GM12878 (cell line): Measurements from ENCODE around the gene CCDC15. TPM values are rescaled to one million over a fixed set of nuclear protein-coding genes. Genes with fewer than 3 reads are reported as not detected.

Source experiments
- CBX5 ChIP-seq: sonication (generic); IDR thresholded peaks from 2 replicates; pipeline ENCODE4 v1.6.1; 2016; ENCODE audit warnings: low read depth, moderate library complexity, mild to moderate bottlenecking, inconsistent platforms
- CHD4 ChIP-seq: fragments of 200-600 bp; sonication (generic); IDR thresholded peaks from 2 replicates; pipeline ENCODE4 v1.6.1; 2016; ENCODE audit warnings: mild to moderate bottlenecking
- DPF2 ChIP-seq: fragments of 450-650 bp; IDR thresholded peaks from 2 replicates; pipeline ENCODE4 v1.6.1; 2017; ENCODE audit warnings: mild to moderate bottlenecking
- FOXM1 ChIP-seq: IDR thresholded peaks from 2 replicates; pipeline ENCODE4 v1.6.1; 2012; ENCODE audit warnings: low read depth, mild to moderate bottlenecking, inconsistent platforms, low read length, moderate library complexity
- KLF5 ChIP-seq: fragments of 450-650 bp; IDR thresholded peaks from 2 replicates; pipeline ENCODE4 v1.6.1; 2014; ENCODE audit warnings: mild to moderate bottlenecking; ENCODE audit not compliant: partially characterized antibody
- MTA3 ChIP-seq: IDR thresholded peaks from 2 replicates; pipeline ENCODE4 v1.6.1; 2012; ENCODE audit warnings: low read length, inconsistent platforms, borderline replicate concordance
- POLR2AphosphoS2 ChIP-seq: IDR thresholded peaks from 2 replicates; pipeline ENCODE4 v1.6.1; 2011; ENCODE audit warnings: low read depth, mild to moderate bottlenecking, low read length, improper control_type of control experiment, moderate library complexity
- RCOR1 ChIP-seq: conservative IDR thresholded peaks from 2 replicates; pipeline ENCODE4 v1.6.1; 2012; ENCODE audit warnings: low read depth, low read length, improper control_type of control experiment
- SIN3A ChIP-seq: IDR thresholded peaks from 2 replicates; pipeline ENCODE4 v1.6.1; 2012; ENCODE audit warnings: low read depth, low read length, improper control_type of control experiment
- SMAD1 ChIP-seq: fragments of 450-650 bp; IDR thresholded peaks from 2 replicates; pipeline ENCODE4 v1.6.1; 2018; ENCODE audit warnings: mild to moderate bottlenecking, low read depth; ENCODE audit not compliant: partially characterized antibody
- polyA plus RNA-seq, 11 experiments: library from polyadenylated mRNA; depleted of rRNA in 4 of 11; unstranded in 6 of 11; stranded (reverse) in 5 of 11; fragments of >200 nt; fragmentation: Nextera tagmentation in 4 of 11; fragmentation: Illumina TruSeq in 1 of 11; extraction: Ambion mirVana in 4 of 11; extraction: Trizol in 1 of 11; gene quantifications; 1 replicate in 1 of 11; 2 replicates in 10 of 11; pipeline versions ENCODE4 v1.2.1 to v1.2.3, GENCODE V29; 2011 to 2016; ENCODE audit warnings: inconsistent platforms in 2 of 11, missing spikeins in 2 of 11, low read depth in 1 of 11
- total RNA-seq, 4 experiments: library from RNA; depleted of rRNA in 3 of 4; stranded (reverse); fragments of >200 nt in 3 of 4; fragmentation: Illumina TruSeq in 1 of 4; extraction: Trizol in 1 of 4; gene quantifications; 2 replicates each; pipeline versions ENCODE4 v1.2.1 to v1.2.3, GENCODE V29; 2013 to 2021
- TF ChIP-seq, protein P1 (sequence below): fragments of 450-650 bp; conservative IDR thresholded peaks from 2 replicates; pipeline ENCODE4 v1.6.1; 2017; ENCODE audit warnings: mild to moderate bottlenecking, moderate library complexity
- TF ChIP-seq, protein P2 (sequence below): fragments of 450-650 bp; IDR thresholded peaks from 2 replicates; pipeline ENCODE4 v1.6.1; 2017; ENCODE audit warnings: mild to moderate bottlenecking, moderate library complexity
- TF ChIP-seq, protein P3 (sequence below): IDR thresholded peaks from 2 replicates; pipeline ENCODE4 v1.6.1; 2012; ENCODE audit warnings: low read depth, low read length, improper control_type of control experiment
- TF ChIP-seq, protein P4 (sequence below): IDR thresholded peaks from 2 replicates; pipeline ENCODE4 v1.6.1; 2011; ENCODE audit warnings: borderline replicate concordance, low read depth, mild to moderate bottlenecking, moderate library complexity, low read length; ENCODE audit not compliant: insufficient read depth, poor library complexity, severe bottlenecking
- TF ChIP-seq, protein P5 (sequence below): IDR thresholded peaks from 2 replicates; pipeline ENCODE4 v1.6.1; 2012; ENCODE audit warnings: low read depth, low read length, improper control_type of control experiment
- TF ChIP-seq, protein P6 (sequence below): fragments of 450-650 bp; IDR thresholded peaks from 2 replicates; pipeline ENCODE4 v1.6.1; 2018; ENCODE audit warnings: mild to moderate bottlenecking, low read depth, moderate library complexity; ENCODE audit not compliant: partially characterized antibody

CCDC15 gene
- total and polyA plus RNA-seq, 10 of the 15 experiments (the other 5 are each of a cell fraction or from before 2014, with no cell fraction given), result 2.0 to 5.3 (median 3.3) TPM

DNA sequence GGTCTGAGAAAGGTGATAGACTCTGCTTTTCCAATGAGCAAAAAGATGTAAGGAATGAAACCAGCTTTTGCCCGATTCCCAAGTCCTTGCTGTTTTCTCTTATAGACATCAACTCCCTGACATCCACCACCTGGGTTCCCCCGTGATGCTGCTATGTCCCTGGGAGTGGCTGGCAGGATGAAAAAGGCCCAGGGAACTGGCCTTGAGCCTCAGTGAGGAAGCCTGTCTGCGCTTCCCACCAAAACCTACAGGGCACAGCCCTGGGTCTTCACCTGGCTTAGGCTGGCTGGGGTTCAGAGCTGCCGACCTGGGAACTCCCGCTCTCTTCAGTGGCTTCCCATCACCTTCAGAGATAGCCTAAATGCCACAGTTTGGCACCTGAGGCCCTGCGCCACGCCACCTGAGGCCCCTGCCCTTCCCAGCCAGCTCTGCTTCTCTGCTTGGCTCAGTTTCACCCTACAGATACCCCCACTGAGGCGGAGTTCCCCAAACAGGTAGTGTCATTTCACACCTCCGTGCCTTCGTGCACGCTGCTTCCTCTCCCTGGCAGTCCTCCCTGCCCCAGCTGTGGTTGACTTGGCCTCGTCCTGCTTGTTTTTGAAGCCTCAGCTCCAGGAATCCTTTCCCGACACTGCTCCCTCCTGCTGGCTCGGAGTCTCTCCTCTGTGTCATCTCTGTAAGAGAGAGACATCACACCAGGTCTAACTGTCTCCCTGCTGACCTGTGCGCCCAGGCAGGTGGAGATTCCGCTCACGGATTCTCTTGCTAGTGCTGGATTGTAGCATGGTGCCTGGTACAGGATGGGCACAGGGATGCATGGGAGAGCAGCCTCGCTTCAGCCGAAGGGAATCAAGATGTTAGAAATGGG lies 119.8 kb downstream of the CCDC15 start (continued):
- TF ChIP-seq, protein P1, sequence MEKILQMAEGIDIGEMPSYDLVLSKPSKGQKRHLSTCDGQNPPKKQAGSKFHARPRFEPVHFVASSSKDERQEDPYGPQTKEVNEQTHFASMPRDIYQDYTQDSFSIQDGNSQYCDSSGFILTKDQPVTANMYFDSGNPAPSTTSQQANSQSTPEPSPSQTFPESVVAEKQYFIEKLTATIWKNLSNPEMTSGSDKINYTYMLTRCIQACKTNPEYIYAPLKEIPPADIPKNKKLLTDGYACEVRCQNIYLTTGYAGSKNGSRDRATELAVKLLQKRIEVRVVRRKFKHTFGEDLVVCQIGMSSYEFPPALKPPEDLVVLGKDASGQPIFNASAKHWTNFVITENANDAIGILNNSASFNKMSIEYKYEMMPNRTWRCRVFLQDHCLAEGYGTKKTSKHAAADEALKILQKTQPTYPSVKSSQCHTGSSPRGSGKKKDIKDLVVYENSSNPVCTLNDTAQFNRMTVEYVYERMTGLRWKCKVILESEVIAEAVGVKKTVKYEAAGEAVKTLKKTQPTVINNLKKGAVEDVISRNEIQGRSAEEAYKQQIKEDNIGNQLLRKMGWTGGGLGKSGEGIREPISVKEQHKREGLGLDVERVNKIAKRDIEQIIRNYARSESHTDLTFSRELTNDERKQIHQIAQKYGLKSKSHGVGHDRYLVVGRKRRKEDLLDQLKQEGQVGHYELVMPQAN, result no peak
- TF ChIP-seq DPF2 (0 out of 2 replicates have a peak, but pooled peaks have one; percentile 22), SIN3A (no peak), CHD4 (no peak), SMAD1 (no peak), RCOR1 (no peak), KLF5 (no peak), CBX5 (no peak), MTA3 (no peak), FOXM1 (no peak), POLR2AphosphoS2 (no peak)
- TF ChIP-seq, protein P2, sequence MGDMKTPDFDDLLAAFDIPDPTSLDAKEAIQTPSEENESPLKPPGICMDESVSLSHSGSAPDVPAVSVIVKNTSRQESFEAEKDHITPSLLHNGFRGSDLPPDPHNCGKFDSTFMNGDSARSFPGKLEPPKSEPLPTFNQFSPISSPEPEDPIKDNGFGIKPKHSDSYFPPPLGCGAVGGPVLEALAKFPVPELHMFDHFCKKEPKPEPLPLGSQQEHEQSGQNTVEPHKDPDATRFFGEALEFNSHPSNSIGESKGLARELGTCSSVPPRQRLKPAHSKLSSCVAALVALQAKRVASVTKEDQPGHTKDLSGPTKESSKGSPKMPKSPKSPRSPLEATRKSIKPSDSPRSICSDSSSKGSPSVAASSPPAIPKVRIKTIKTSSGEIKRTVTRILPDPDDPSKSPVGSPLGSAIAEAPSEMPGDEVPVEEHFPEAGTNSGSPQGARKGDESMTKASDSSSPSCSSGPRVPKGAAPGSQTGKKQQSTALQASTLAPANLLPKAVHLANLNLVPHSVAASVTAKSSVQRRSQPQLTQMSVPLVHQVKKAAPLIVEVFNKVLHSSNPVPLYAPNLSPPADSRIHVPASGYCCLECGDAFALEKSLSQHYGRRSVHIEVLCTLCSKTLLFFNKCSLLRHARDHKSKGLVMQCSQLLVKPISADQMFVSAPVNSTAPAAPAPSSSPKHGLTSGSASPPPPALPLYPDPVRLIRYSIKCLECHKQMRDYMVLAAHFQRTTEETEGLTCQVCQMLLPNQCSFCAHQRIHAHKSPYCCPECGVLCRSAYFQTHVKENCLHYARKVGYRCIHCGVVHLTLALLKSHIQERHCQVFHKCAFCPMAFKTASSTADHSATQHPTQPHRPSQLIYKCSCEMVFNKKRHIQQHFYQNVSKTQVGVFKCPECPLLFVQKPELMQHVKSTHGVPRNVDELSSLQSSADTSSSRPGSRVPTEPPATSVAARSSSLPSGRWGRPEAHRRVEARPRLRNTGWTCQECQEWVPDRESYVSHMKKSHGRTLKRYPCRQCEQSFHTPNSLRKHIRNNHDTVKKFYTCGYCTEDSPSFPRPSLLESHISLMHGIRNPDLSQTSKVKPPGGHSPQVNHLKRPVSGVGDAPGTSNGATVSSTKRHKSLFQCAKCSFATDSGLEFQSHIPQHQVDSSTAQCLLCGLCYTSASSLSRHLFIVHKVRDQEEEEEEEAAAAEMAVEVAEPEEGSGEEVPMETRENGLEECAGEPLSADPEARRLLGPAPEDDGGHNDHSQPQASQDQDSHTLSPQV, result no peak
- TF ChIP-seq, protein P3, sequence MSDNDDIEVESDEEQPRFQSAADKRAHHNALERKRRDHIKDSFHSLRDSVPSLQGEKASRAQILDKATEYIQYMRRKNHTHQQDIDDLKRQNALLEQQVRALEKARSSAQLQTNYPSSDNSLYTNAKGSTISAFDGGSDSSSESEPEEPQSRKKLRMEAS, result 0 out of 2 replicates have a peak, but pooled peaks have one; percentile 42
- TF ChIP-seq, protein P4, sequence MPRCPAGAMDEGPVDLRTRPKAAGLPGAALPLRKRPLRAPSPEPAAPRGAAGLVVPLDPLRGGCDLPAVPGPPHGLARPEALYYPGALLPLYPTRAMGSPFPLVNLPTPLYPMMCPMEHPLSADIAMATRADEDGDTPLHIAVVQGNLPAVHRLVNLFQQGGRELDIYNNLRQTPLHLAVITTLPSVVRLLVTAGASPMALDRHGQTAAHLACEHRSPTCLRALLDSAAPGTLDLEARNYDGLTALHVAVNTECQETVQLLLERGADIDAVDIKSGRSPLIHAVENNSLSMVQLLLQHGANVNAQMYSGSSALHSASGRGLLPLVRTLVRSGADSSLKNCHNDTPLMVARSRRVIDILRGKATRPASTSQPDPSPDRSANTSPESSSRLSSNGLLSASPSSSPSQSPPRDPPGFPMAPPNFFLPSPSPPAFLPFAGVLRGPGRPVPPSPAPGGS, result no peak
- TF ChIP-seq, protein P5, sequence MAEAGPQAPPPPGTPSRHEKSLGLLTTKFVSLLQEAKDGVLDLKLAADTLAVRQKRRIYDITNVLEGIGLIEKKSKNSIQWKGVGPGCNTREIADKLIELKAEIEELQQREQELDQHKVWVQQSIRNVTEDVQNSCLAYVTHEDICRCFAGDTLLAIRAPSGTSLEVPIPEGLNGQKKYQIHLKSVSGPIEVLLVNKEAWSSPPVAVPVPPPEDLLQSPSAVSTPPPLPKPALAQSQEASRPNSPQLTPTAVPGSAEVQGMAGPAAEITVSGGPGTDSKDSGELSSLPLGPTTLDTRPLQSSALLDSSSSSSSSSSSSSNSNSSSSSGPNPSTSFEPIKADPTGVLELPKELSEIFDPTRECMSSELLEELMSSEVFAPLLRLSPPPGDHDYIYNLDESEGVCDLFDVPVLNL, result no peak
- TF ChIP-seq, protein P6, sequence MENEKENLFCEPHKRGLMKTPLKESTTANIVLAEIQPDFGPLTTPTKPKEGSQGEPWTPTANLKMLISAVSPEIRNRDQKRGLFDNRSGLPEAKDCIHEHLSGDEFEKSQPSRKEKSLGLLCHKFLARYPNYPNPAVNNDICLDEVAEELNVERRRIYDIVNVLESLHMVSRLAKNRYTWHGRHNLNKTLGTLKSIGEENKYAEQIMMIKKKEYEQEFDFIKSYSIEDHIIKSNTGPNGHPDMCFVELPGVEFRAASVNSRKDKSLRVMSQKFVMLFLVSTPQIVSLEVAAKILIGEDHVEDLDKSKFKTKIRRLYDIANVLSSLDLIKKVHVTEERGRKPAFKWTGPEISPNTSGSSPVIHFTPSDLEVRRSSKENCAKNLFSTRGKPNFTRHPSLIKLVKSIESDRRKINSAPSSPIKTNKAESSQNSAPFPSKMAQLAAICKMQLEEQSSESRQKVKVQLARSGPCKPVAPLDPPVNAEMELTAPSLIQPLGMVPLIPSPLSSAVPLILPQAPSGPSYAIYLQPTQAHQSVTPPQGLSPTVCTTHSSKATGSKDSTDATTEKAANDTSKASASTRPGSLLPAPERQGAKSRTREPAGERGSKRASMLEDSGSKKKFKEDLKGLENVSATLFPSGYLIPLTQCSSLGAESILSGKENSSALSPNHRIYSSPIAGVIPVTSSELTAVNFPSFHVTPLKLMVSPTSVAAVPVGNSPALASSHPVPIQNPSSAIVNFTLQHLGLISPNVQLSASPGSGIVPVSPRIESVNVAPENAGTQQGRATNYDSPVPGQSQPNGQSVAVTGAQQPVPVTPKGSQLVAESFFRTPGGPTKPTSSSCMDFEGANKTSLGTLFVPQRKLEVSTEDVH, result no peak
